Neural cell (in vitro differentiated cells): ENCODE results near the gene MYL6B.

ENCODE experiments used
- EP300 ChIP-seq: fragments of 450-650 bp; conservative IDR thresholded peaks from 2 replicates; pipeline ENCODE4 v1.6.1; 2014; ENCODE audit warnings: antibody characterized with exemption, mild to moderate bottlenecking, moderate library complexity; ENCODE audit not compliant: poor library complexity, severe bottlenecking
- EZH2 ChIP-seq: fragments of 200-600, 300-800 bp; shearing (Covaris generic), sonication (generic); IDR thresholded peaks from 2 replicates; pipeline ENCODE4 v1.6.1; 2014; ENCODE audit warnings: antibody characterized with exemption, low read length, borderline replicate concordance, mild to moderate bottlenecking; ENCODE audit not compliant: insufficient read depth, poor library complexity, severe bottlenecking
- RAD21 ChIP-seq: fragments of 450-650 bp; conservative IDR thresholded peaks from 2 replicates; pipeline ENCODE4 v1.6.1; 2014; ENCODE audit warnings: antibody characterized with exemption, mild to moderate bottlenecking, moderate library complexity
- TF ChIP-seq, protein P1 (sequence below): fragments of 450-650 bp; IDR thresholded peaks from 2 replicates; pipeline ENCODE4 v1.5.1; 2014; ENCODE audit warnings: antibody characterized with exemption, mild to moderate bottlenecking, moderate library complexity; ENCODE audit not compliant: poor library complexity, severe bottlenecking

DNA sequence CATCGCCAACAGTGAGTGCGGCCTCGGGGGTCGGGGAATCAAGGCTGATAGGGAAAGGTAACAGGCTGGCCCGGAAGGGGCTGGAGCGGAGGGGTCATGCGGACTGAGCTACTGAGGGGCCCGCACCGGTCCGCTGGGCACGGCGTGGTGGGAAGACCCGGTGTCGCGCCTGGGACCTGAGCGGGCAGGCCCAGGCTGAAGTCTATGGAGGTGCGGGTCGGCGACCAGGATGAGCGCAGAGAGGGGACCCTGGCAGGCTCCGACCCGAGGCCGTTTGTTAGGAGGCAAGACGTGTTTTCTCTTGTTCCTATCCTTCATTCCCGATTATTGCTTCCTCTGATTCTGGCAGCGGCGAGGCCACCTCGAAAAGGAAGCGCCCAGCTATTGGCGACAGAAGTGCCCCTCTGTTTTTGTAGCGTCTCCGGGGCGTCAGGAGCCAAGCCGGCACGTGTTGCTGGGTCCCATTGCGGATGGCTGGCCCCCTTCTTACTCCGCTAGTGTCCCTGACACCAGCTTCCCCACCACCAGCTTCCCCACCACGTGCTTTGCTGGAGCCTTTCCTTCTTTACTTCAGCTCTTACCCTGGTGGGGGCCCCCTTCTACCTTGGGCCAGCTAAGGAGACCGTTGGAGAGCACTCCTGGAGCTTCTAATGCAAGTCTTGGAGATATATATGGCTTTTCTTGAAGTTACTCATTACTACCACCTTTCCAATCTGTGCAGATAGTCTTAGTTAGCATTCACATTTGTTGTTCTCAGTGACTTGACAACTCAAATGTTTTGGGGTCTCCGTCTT, 47.4 kb upstream of the MYL6B start:
- TF ChIP-seq, protein P1, sequence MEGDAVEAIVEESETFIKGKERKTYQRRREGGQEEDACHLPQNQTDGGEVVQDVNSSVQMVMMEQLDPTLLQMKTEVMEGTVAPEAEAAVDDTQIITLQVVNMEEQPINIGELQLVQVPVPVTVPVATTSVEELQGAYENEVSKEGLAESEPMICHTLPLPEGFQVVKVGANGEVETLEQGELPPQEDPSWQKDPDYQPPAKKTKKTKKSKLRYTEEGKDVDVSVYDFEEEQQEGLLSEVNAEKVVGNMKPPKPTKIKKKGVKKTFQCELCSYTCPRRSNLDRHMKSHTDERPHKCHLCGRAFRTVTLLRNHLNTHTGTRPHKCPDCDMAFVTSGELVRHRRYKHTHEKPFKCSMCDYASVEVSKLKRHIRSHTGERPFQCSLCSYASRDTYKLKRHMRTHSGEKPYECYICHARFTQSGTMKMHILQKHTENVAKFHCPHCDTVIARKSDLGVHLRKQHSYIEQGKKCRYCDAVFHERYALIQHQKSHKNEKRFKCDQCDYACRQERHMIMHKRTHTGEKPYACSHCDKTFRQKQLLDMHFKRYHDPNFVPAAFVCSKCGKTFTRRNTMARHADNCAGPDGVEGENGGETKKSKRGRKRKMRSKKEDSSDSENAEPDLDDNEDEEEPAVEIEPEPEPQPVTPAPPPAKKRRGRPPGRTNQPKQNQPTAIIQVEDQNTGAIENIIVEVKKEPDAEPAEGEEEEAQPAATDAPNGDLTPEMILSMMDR, result no peak
- TF ChIP-seq EP300 (no peak), EZH2 (no peak), RAD21 (no peak)
